Right atrium auricular region (tissue), 2 donors: ENCODE results near the gene CLEC2B. TPM values are rescaled to one million over a fixed set of nuclear protein-coding genes. Genes with fewer than 3 reads are reported as not detected.
A peak's percentile ranks its signal among the peaks of the same experiment; 100 is the strongest.

Experiments
- DNase-seq: peaks from one replicate; pipeline ENCODE4 v3.0.0-alpha.2; 2019; ENCODE audit warnings: low spot score
- H3K27ac ChIP-seq, 2 donors: fragments of 200-600 bp; sonication (generic); 1 replicate in 1 of 2; 2 replicates in 1 of 2; pipeline ENCODE4 v1.5.1; 2016 to 2019
- H3K27me3 ChIP-seq, 2 donors: fragments of 200-600 bp; sonication (generic); one replicate each; pipeline versions ENCODE4 v1.5.1 to v1.6.0; 2017 to 2019
- H3K36me3 ChIP-seq: fragments of 200-600 bp; sonication (generic); one replicate; pipeline ENCODE4 v1.5.1; 2016
- H3K4me1 ChIP-seq, 2 donors: fragments of 200-600 bp; sonication (generic); one replicate each; pipeline versions ENCODE4 v1.5.1 to v1.6.0; 2017 to 2019
- H3K4me3 ChIP-seq, 2 donors: fragments of 200-600 bp; sonication (generic); 1 replicate in 1 of 2; 2 replicates in 1 of 2; pipeline ENCODE4 v1.5.1; 2017 to 2019; ENCODE audit warnings: mild to moderate bottlenecking in 1 of 2, moderate library complexity in 1 of 2
- H3K9me3 ChIP-seq, 2 donors: fragments of 200-600 bp; sonication (generic); one replicate each; pipeline ENCODE4 v1.5.1; 2019
- total RNA-seq, 2 donors: library from RNA; depleted of rRNA; stranded (reverse); fragments of >200 nt; gene quantifications; one replicate each; pipeline ENCODE4 v1.1.0, GENCODE V29; 2016
- TF ChIP-seq, protein P1 (sequence below), 2 donors: fragments of 200-600 bp; sonication (generic); IDR thresholded peaks; one replicate each; pipeline ENCODE4 v1.5.1; 2019; ENCODE audit warnings: antibody characterized with exemption in 2 of 2

CLEC2B gene
- total RNA-seq, 2 donors from 2014 or later, result 3.9 to 4.9 TPM

DNA sequence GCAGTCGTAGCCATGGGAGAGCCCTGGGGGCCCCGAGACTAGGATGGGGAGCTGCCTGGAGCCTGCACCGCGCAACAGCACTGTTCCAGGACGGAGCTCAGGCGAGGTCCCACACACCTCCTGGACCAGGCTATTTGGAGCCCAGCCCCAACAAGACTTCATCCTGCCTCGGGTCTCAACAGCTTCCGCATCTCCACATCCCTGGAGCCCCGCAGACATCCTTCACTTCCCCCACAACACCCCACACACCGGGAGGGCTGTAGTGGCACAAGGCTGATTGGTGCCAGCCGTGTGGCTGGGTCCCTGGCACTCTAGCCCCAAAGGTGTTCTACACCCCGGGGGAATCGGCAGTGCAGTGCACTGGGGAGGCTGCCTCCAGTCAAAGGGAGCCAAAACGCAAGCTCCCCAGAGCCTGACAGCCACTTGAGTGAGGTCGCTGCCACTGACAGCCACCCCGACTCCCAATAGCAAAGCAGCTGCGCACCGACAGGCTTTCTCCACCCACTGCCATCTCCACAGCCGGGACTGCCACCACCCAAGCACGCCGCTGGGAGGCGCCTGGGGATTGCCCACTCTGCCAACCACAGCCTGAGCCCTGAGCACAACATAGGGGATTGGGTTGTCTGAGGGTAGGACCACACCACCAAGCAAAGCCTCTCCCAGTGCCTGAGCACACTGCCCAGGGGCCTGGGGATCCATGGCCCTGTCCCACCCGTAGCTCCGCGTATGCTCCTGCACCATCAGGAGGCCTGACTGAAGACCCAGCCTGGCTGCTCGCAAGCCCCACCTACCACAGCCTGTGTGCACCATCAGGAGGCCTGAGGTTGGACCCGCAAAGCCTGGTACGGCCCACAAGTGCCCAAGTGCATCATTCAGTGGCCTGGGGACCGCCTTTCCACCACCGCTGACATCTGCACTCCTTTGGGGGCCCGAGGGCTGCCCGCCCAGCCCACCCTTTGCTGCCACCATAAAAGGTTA is 55.0 kb downstream of the CLEC2B start:
- Histone ChIP-seq H3K4me3 (peak overlapping the region in 1 of 2 donors; percentile 26), H3K4me1 (no peaks in the 10 kb centered on the region), H3K27ac (no peak overlapping the region), H3K36me3 (no peaks in the 10 kb centered on the region), H3K27me3 (no peaks in the 10 kb centered on the region), H3K9me3 (no peaks in the 10 kb centered on the region)
- TF ChIP-seq, protein P1, sequence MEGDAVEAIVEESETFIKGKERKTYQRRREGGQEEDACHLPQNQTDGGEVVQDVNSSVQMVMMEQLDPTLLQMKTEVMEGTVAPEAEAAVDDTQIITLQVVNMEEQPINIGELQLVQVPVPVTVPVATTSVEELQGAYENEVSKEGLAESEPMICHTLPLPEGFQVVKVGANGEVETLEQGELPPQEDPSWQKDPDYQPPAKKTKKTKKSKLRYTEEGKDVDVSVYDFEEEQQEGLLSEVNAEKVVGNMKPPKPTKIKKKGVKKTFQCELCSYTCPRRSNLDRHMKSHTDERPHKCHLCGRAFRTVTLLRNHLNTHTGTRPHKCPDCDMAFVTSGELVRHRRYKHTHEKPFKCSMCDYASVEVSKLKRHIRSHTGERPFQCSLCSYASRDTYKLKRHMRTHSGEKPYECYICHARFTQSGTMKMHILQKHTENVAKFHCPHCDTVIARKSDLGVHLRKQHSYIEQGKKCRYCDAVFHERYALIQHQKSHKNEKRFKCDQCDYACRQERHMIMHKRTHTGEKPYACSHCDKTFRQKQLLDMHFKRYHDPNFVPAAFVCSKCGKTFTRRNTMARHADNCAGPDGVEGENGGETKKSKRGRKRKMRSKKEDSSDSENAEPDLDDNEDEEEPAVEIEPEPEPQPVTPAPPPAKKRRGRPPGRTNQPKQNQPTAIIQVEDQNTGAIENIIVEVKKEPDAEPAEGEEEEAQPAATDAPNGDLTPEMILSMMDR (IDR thresholded peaks at IDR 0.05), result peak; percentile 42 to 75
- DNase-seq, result peak; percentile 85

DNA sequence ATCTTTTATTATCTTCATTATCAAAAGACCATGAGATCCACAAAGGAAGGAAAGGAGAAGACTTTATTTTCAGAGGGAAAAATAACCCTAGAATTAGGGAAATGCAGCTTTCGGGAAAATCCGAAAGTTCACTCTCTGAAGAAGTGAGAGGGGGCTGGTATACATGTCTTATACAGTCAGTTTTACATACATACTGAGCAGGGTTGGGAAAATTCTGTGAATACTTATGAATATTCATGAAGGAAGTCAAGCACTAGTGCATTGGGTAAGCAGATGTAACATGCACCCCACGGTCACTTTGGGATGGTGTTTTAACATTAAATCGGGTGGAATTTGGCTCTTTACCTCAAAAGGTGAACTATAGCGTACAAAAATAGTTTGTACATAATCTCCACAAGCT is 57.5 kb downstream of the CLEC2B start:
- Histone ChIP-seq H3K4me3 (no peak overlapping the region), H3K4me1 (no peaks in the 10 kb centered on the region), H3K9me3 (no peaks in the 10 kb centered on the region), H3K27me3 (no peaks in the 10 kb centered on the region), H3K27ac (no peak overlapping the region), H3K36me3 (no peaks in the 10 kb centered on the region)
- DNase-seq, result no peak
- TF ChIP-seq, protein P1 (IDR thresholded peaks at IDR 0.05), result no peak

DNA sequence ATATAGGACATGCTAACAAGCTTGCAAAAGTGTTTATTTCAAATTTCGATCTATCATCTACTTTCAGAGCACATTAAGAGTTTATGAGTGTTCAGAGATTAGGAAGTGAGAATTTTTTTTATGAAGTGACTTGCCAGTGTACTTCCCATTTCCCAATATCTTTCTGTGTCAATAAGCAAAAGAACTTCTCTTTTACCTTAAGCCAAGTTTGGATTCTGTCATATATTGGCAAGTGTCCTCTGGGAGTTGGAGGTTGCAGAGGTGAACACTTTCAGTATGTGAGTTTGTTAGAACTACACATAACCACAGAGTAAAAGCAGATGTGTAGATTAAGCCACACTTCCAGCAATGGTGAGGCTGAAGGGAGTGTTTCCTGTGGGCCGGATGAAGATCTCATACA is 58.5 kb downstream of the CLEC2B start:
- TF ChIP-seq, protein P1 (IDR thresholded peaks at IDR 0.05), result no peak
- H3K27me3 ChIP-seq, result no peaks in the 10 kb centered on the region
- H3K36me3 ChIP-seq, result no peaks in the 10 kb centered on the region
- H3K9me3 ChIP-seq, result no peaks in the 10 kb centered on the region
- DNase-seq, result no peak
- no peak overlapping the region for H3K27ac ChIP-seq
- no peaks in the 10 kb centered on the region for H3K4me1 ChIP-seq
- no peak overlapping the region for H3K4me3 ChIP-seq

DNA sequence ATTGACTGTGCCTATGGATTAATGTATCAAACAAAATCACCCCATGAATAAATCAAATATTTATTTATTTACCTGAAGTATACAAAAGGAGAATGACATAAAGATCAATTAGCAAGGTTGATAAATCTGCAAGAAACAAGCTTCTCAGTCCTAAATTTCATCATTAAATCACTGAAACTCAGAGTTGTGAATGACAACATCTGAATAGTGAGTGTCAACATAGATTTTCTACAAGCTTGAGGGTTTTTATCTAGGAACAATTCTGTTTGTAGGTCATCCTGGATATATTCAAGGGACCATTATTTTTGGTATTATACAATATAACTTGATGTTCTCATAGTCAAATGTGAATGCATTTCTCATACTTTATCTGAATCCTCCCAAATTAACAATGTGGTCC is 59.3 kb downstream of the CLEC2B start:
- no peak overlapping the region for H3K27ac ChIP-seq
- H3K4me3 ChIP-seq, result no peak overlapping the region
- TF ChIP-seq, protein P1 (IDR thresholded peaks at IDR 0.05), result no peak

DNA sequence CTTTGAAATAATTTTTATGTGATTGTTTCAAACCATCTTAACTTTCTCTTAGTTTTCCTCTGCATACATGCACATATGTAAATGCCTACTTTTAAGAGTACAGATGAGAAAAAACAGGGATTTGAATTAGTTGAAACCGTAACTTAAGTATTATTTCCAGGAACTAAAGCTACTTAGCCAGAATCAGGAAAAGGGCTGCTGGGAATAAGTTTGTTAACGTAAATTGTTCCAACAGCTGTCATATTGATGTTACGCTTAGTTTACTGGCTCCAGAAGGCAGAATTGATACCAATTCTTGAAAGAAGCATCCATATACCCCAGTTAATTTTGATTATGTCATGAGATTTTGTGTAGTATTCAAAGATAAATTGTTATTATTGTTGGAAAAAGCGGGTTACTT is 59.8 kb downstream of the CLEC2B start:
- no peaks in the 10 kb centered on the region for H3K4me1 ChIP-seq
- DNase-seq, result no peak
- no peaks in the 10 kb centered on the region for H3K9me3 ChIP-seq
- H3K27me3 ChIP-seq, result no peaks in the 10 kb centered on the region
- no peaks in the 10 kb centered on the region for H3K36me3 ChIP-seq
- no peak overlapping the region for H3K27ac ChIP-seq
- H3K4me3 ChIP-seq, result no peak overlapping the region
- TF ChIP-seq, protein P1 (IDR thresholded peaks at IDR 0.05), result no peak

More for the DNA sequence above, 59.3 kb downstream of the CLEC2B start:
- H3K27me3 ChIP-seq, result no peaks in the 10 kb centered on the region
- H3K9me3 ChIP-seq, result no peaks in the 10 kb centered on the region
- DNase-seq, result no peak
- no peaks in the 10 kb centered on the region for H3K4me1 ChIP-seq
- H3K36me3 ChIP-seq, result no peaks in the 10 kb centered on the region
